ENCODE data around the gene TCHHL1. TPM values are rescaled to one million over a fixed set of nuclear protein-coding genes. Genes with fewer than 3 reads are reported as not detected.

Gene TCHHL1
- total and polyA plus RNA-seq, 7 donors: not detected

DNA sequence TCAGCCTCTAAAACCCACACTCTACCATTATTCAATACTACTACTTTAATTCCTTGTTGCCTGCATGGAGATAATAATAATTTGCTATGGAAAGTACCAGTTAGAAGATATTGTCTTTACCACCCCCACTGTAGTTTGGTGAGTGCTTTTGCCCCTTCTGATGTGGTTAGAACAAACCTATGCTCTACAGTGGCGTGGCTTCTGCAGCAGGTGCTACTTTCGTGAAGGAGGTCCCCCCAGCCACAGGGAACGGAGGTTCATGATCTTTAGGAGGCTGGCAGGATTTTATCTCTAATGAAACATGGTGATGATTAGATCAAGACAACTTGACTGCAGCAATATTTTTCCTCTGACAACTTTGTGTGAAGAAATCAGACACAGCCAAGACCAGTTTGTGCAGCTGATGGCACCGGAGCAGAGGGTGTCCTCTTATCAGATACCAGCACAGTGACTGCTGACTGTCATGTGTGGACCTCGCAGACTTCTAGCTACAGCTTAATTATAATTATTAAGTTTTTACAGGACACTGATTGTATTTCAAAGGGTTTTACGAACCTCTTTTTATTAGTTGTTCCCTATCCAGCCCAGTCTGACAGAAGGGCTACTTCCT is 37.1 kb upstream of the TCHHL1 start:
- no peaks in the 10 kb centered on the region for H3K4me1 ChIP-seq
- WGBS, 3 donors: 65 to 68% (median 66%) methylated on average over 6 of the region's 6 CpGs
- peaks cover 0 to 28% (median 8%) of the 10 kb centered on the region in 3 donors for H3K27me3 ChIP-seq (ENCODE audit: insufficient read depth in 3 of 3, low read length in 2 of 3)

GRCh38 chr1:152118915-152119314 is 30.1 kb upstream of the TCHHL1 start:
- Histone ChIP-seq H3K4me3 (no peak overlapping the region), H3K27me3 (ENCODE audit: insufficient read depth in 3 of 3, low read length in 2 of 3) (peaks cover 2 to 35% (median 21%) of the 10 kb centered on the region in 3 donors), H3K27ac (no peak overlapping the region), H3K4me1 (no peaks in the 10 kb centered on the region), H3K9me3 (no peaks in the 10 kb centered on the region), H3K36me3 (ENCODE audit: insufficient read depth in 1 of 2, low read depth in 1 of 2) (no peaks in the 10 kb centered on the region)
- WGBS, 3 donors: 87 to 97% (median 93%) methylated on average over 1 of the region's 1 CpG
- intact Hi-C loops (cut with DNase I): no loop called here
- TF ChIP-seq CTCF (IDR thresholded peaks at IDR 0.05): no peak
- ATAC-seq (no peak), DNase-seq (no peak)

More for the DNA sequence above, 37.1 kb upstream of the TCHHL1 start:
- Histone ChIP-seq H3K4me3 (no peak overlapping the region), H3K36me3 (ENCODE audit: insufficient read depth in 1 of 2, low read depth in 1 of 2) (no peaks in the 10 kb centered on the region), H3K9me3 (no peaks in the 10 kb centered on the region), H3K27ac (no peak overlapping the region)
- intact Hi-C loops (cut with DNase I): no loop called here
- no peak for TF ChIP-seq CTCF (IDR thresholded peaks at IDR 0.05)
- DNase-seq: no peak
- ATAC-seq: no peak

DNA sequence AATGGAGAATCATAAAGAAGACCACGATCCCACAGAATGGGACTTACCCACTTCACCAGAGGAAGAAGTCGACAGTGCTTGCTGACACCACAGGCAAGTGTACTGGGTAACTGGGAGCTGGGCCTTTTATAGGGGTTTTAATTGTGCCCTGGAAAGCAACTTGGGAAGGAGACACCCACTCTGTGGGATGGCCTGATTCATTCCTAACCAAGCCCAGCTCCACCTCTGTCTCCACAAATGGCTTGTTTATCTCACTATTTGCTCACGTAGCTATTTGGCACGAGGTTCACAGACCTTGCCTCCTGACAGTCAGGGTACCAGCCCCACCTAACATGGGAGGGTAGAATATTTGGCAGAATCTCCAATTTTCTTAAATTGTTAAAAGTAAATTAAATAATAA is 26.5 kb upstream of the TCHHL1 start, which contains the start of gene TCHH:
Gene TCHH (minus strand): TSS at position 101 of the 400 bp plus-strand sequence. CDS start 1,364 bp downstream, outside the sequence.
- H3K9me3 ChIP-seq: no peaks in the 10 kb centered on the region
- WGBS, 3 donors: 52 to 60% (median 58%) methylated on average over 4 of the region's 4 CpGs
- H3K4me1 ChIP-seq: no peaks in the 10 kb centered on the region
- H3K36me3 ChIP-seq (ENCODE audit: insufficient read depth in 1 of 2, low read depth in 1 of 2): no peaks in the 10 kb centered on the region
- no peak within 1 kb of the TSS for H3K27ac ChIP-seq
- intact Hi-C loops (cut with DNase I): no loop called here
- DNase-seq (no peak), ATAC-seq (no peak)
- TF ChIP-seq CTCF (IDR thresholded peaks at IDR 0.05): no peak
- H3K27me3 ChIP-seq (ENCODE audit: insufficient read depth in 3 of 3, low read length in 2 of 3): peaks cover 21 to 70% (median 23%) of the 10 kb centered on the region in 3 donors
- H3K4me3 ChIP-seq: no peak within 1 kb of the TSS

GRCh38 chr1:152112885-152113432 is 24.1 kb upstream of the TCHHL1 start:
- intact Hi-C loops (cut with DNase I): no loop called here
- Histone ChIP-seq H3K4me3 (no peak overlapping the region), H3K27ac (no peak overlapping the region), H3K4me1 (no peaks in the 10 kb centered on the region), H3K27me3 (ENCODE audit: insufficient read depth in 3 of 3, low read length in 2 of 3) (peaks cover 12 to 92% (median 38%) of the 10 kb centered on the region in 3 donors), H3K9me3 (no peaks in the 10 kb centered on the region), H3K36me3 (ENCODE audit: insufficient read depth in 1 of 2, low read depth in 1 of 2) (no peaks in the 10 kb centered on the region)
- DNase-seq (no peak), ATAC-seq (no peak)
- TF ChIP-seq CTCF (IDR thresholded peaks at IDR 0.05): no peak
- WGBS, 3 donors: 17 to 23% (median 21%) methylated on average over 13 of the region's 13 CpGs
